ENCODE data around the gene TBL1X. TPM values are rescaled to one million over a fixed set of nuclear protein-coding genes. Genes with fewer than 3 reads are reported as not detected.

Gene TBL1X
- polyA plus RNA-seq, 1 donor (not counting 4 experiments of a cell fraction or from before 2014, with no cell fraction given), result 2.2 TPM

GRCh38 chrX:9687899-9688298 lies 223.0 kb downstream of the TBL1X start:
- H3K27me3 ChIP-seq (ENCODE audit: control insufficient read depth, extremely low read depth, insufficient read depth, low read length), result no peaks in the 10 kb centered on the region
- no peak overlapping the region for H2AFZ ChIP-seq (ENCODE audit: control insufficient read depth, low read length)
- H3K4me3 ChIP-seq (ENCODE audit: control insufficient read depth in 2 of 3, extremely low read depth in 1 of 3, insufficient read depth in 2 of 3, low read depth in 1 of 3, low read length in 3 of 3), result no peak overlapping the region
- DNase-seq (ENCODE audit: low read depth, low spot score) (no peak), FAIRE-seq (no peak)
- no peak overlapping the region for H3K27ac ChIP-seq (ENCODE audit: control insufficient read depth, insufficient read depth, low read length)
- no peak overlapping the region for H3K4me2 ChIP-seq (ENCODE audit: control insufficient read depth, extremely low read depth, insufficient read depth, low read depth, low read length)
- H3K79me2 ChIP-seq (ENCODE audit: control insufficient read depth, insufficient read depth, low read length), result no peaks in the 10 kb centered on the region
- H3K9me3 ChIP-seq (ENCODE audit: control insufficient read depth, low read depth, low read length), result peaks cover 2% of the 10 kb centered on the region
- H3K9me1 ChIP-seq (ENCODE audit: control insufficient read depth, extremely low read depth, insufficient read depth, low read length), result no peaks in the 10 kb centered on the region
- dilution Hi-C loops (cut with MboI; ENCODE audit: extremely low pct_ligation_motif_present, low sequenced_read_pairs), result no loop called here
- no peak overlapping the region for H3K9ac ChIP-seq (ENCODE audit: control insufficient read depth, extremely low read depth, insufficient read depth, low read length)
- H3K36me3 ChIP-seq (ENCODE audit: control insufficient read depth in 2 of 2, extremely low read depth in 1 of 2, insufficient read depth in 2 of 2, low read length in 2 of 2), result no peaks in the 10 kb centered on the region
- H4K20me1 ChIP-seq (ENCODE audit: control insufficient read depth, extremely low read depth, insufficient read depth, low read length), result no peaks in the 10 kb centered on the region
- H3K4me1 ChIP-seq (ENCODE audit: control insufficient read depth, extremely low read depth, insufficient read depth, low read length), result no peaks in the 10 kb centered on the region
- TF ChIP-seq EZH2 (IDR thresholded peaks at IDR 0.05; ENCODE audit: low read length) (no peak), CTCF (optimal IDR thresholded peaks at IDR 0.05 in 1 of 3, IDR thresholded peaks at IDR 0.05 in 1 of 3, conservative IDR thresholded peaks at IDR 0.05 in 1 of 3; ENCODE audit: extremely low read depth in 1 of 3, insufficient read depth in 2 of 3, low read length in 3 of 3) (no peak)

GRCh38 chrX:9688833-9689232 lies 224.0 kb downstream of the TBL1X start:
- FAIRE-seq, result no peak
- H3K9ac ChIP-seq (ENCODE audit: control insufficient read depth, extremely low read depth, insufficient read depth, low read length), result no peak overlapping the region
- no peak for DNase-seq (ENCODE audit: low read depth, low spot score)

More at GRCh38 chrX:9688833-9689232, 224.0 kb downstream of the TBL1X start:
- TF ChIP-seq CTCF (optimal IDR thresholded peaks at IDR 0.05 in 1 of 3, IDR thresholded peaks at IDR 0.05 in 1 of 3, conservative IDR thresholded peaks at IDR 0.05 in 1 of 3; ENCODE audit: extremely low read depth in 1 of 3, insufficient read depth in 2 of 3, low read length in 3 of 3) (no peak), EZH2 (IDR thresholded peaks at IDR 0.05; ENCODE audit: low read length) (no peak)
- H3K79me2 ChIP-seq (ENCODE audit: control insufficient read depth, insufficient read depth, low read length), result no peaks in the 10 kb centered on the region
- no peak overlapping the region for H3K27ac ChIP-seq (ENCODE audit: control insufficient read depth, insufficient read depth, low read length)
- H2AFZ ChIP-seq (ENCODE audit: control insufficient read depth, low read length), result no peak overlapping the region
- H3K9me3 ChIP-seq (ENCODE audit: control insufficient read depth, low read depth, low read length), result peaks cover 2% of the 10 kb centered on the region
- H3K36me3 ChIP-seq (ENCODE audit: control insufficient read depth in 2 of 2, extremely low read depth in 1 of 2, insufficient read depth in 2 of 2, low read length in 2 of 2), result no peaks in the 10 kb centered on the region
- no peaks in the 10 kb centered on the region for H4K20me1 ChIP-seq (ENCODE audit: control insufficient read depth, extremely low read depth, insufficient read depth, low read length)
- H3K4me3 ChIP-seq (ENCODE audit: control insufficient read depth in 2 of 3, extremely low read depth in 1 of 3, insufficient read depth in 2 of 3, low read depth in 1 of 3, low read length in 3 of 3), result no peak overlapping the region
- H3K27me3 ChIP-seq (ENCODE audit: control insufficient read depth, extremely low read depth, insufficient read depth, low read length), result no peaks in the 10 kb centered on the region
- H3K4me1 ChIP-seq (ENCODE audit: control insufficient read depth, extremely low read depth, insufficient read depth, low read length), result no peaks in the 10 kb centered on the region
- H3K4me2 ChIP-seq (ENCODE audit: control insufficient read depth, extremely low read depth, insufficient read depth, low read depth, low read length), result no peak overlapping the region
- no peaks in the 10 kb centered on the region for H3K9me1 ChIP-seq (ENCODE audit: control insufficient read depth, extremely low read depth, insufficient read depth, low read length)
- dilution Hi-C loops (cut with MboI; ENCODE audit: extremely low pct_ligation_motif_present, low sequenced_read_pairs), result no loop called here

All from keratinocyte (primary cell).